WTC11 (cell line): ENCODE measurements around the gene ANO9. TPM values are rescaled to one million over a fixed set of nuclear protein-coding genes. Genes with fewer than 3 reads are reported as not detected.

Experiments
- AFF4 ChIP-seq: sonication (generic); formaldehyde crosslinking; IDR thresholded peaks from 2 replicates; pipeline ENCODE4 v1.8.1; 2023; ENCODE audit warnings: mild to moderate bottlenecking, missing genetic modification reagents, borderline replicate concordance
- CDX4 ChIP-seq: fragments of 250-450 bp; sonication (Bioruptor Pico); IDR thresholded peaks from 2 replicates; pipeline ENCODE4 v1.9.0; 2021; ENCODE audit warnings: moderate library complexity, mild to moderate bottlenecking, inconsistent platforms, borderline replicate concordance
- CTCF ChIP-seq: fragments of 200-600 bp; IDR thresholded peaks from 2 replicates; pipeline ENCODE4 v1.8.0; 2022; ENCODE audit warnings: antibody characterized with exemption
- E2F4 ChIP-seq: sonication (generic); formaldehyde crosslinking; IDR thresholded peaks from 2 replicates; pipeline ENCODE4 v1.8.1; 2022; ENCODE audit warnings: low read depth, mild to moderate bottlenecking, moderate library complexity, missing genetic modification reagents, borderline replicate concordance
- ELF4 ChIP-seq: sonication (generic); formaldehyde crosslinking; IDR thresholded peaks from 2 replicates; pipeline ENCODE4 v1.8.1; 2022; ENCODE audit warnings: low read depth, mild to moderate bottlenecking, moderate library complexity, missing genetic modification reagents
- EMX1 ChIP-seq: fragments of 250-450 bp; sonication (Bioruptor Pico); IDR thresholded peaks from 2 replicates; pipeline ENCODE4 v1.8.0; 2021; ENCODE audit warnings: mild to moderate bottlenecking
- ESRRA ChIP-seq: sonication (generic); formaldehyde crosslinking; IDR thresholded peaks from 2 replicates; pipeline ENCODE4 v1.8.1; 2022; ENCODE audit warnings: mild to moderate bottlenecking, missing genetic modification reagents, borderline replicate concordance
- FOXK1 ChIP-seq: sonication (generic); formaldehyde crosslinking; IDR thresholded peaks from 2 replicates; pipeline ENCODE4 v1.8.0; 2022; ENCODE audit warnings: mild to moderate bottlenecking, moderate library complexity, missing genetic modification reagents
- GABPB1 ChIP-seq: sonication (generic); formaldehyde crosslinking; IDR thresholded peaks from 2 replicates; pipeline ENCODE4 v1.8.1; 2023; ENCODE audit warnings: mild to moderate bottlenecking, missing genetic modification reagents
- GTF2I ChIP-seq: fragments of 250-450 bp; sonication (Bioruptor Pico); conservative IDR thresholded peaks from 2 replicates; pipeline ENCODE4 v1.4.0; 2021; ENCODE audit warnings: mild to moderate bottlenecking
- HMGXB4 ChIP-seq: sonication (generic); formaldehyde crosslinking; IDR thresholded peaks from 2 replicates; pipeline ENCODE4 v1.8.1; 2023; ENCODE audit warnings: mild to moderate bottlenecking, moderate library complexity, missing genetic modification reagents
- IRF2 ChIP-seq: sonication (generic); formaldehyde crosslinking; IDR thresholded peaks from 2 replicates; pipeline ENCODE4 v1.8.0; 2022; ENCODE audit warnings: low read depth, missing genetic modification reagents, borderline replicate concordance
- JUN ChIP-seq: sonication (generic); formaldehyde crosslinking; IDR thresholded peaks from 2 replicates; pipeline ENCODE4 v1.8.0; 2023; ENCODE audit warnings: mild to moderate bottlenecking, missing genetic modification reagents
- KAT7 ChIP-seq: sonication (generic); formaldehyde crosslinking; IDR thresholded peaks from 2 replicates; pipeline ENCODE4 v1.8.1; 2023; ENCODE audit warnings: missing genetic modification reagents, mild to moderate bottlenecking, borderline replicate concordance
- MAX ChIP-seq: sonication (generic); formaldehyde crosslinking; IDR thresholded peaks from 2 replicates; pipeline ENCODE4 v1.8.0; 2022; ENCODE audit warnings: mild to moderate bottlenecking, missing genetic modification reagents
- NR1H2 ChIP-seq: sonication (generic); formaldehyde crosslinking; IDR thresholded peaks from 2 replicates; pipeline ENCODE4 v1.9.0; 2021; ENCODE audit warnings: mild to moderate bottlenecking, moderate library complexity, missing genetic modification reagents
- NR2C2 ChIP-seq: sonication (generic); formaldehyde crosslinking; IDR thresholded peaks from 2 replicates; pipeline ENCODE4 v1.8.0; 2022; ENCODE audit warnings: mild to moderate bottlenecking, missing genetic modification reagents
- NR3C1 ChIP-seq: sonication (generic); formaldehyde crosslinking; conservative IDR thresholded peaks from 2 replicates; pipeline ENCODE4 v1.8.1; 2023; ENCODE audit warnings: low read depth, mild to moderate bottlenecking, missing genetic modification reagents
- PREB ChIP-seq: sonication (generic); formaldehyde crosslinking; IDR thresholded peaks from 2 replicates; pipeline ENCODE4 v1.8.1; 2022; ENCODE audit warnings: mild to moderate bottlenecking, missing genetic modification reagents, moderate library complexity, borderline replicate concordance
- RELA ChIP-seq: sonication (generic); formaldehyde crosslinking; IDR thresholded peaks from 2 replicates; pipeline ENCODE4 v1.8.1; 2022; ENCODE audit warnings: missing genetic modification reagents, mild to moderate bottlenecking, borderline replicate concordance
- TCF7 ChIP-seq: sonication (generic); formaldehyde crosslinking; IDR thresholded peaks from 2 replicates; pipeline ENCODE4 v1.8.0; 2022; ENCODE audit warnings: mild to moderate bottlenecking, low read depth, missing genetic modification reagents, moderate library complexity
- TEAD1 ChIP-seq: sonication (generic); formaldehyde crosslinking; IDR thresholded peaks from 2 replicates; pipeline ENCODE4 v1.8.0; 2022; ENCODE audit warnings: mild to moderate bottlenecking, missing genetic modification reagents
- ZNF263 ChIP-seq: sonication (generic); formaldehyde crosslinking; IDR thresholded peaks from 2 replicates; pipeline ENCODE4 v1.8.1; 2022; ENCODE audit warnings: low read depth, mild to moderate bottlenecking, moderate library complexity, missing genetic modification reagents
- ZNF396 ChIP-seq: fragments of 250-450 bp; sonication (Bioruptor Pico); IDR thresholded peaks from 2 replicates; pipeline ENCODE4 v1.8.0; 2021; ENCODE audit warnings: mild to moderate bottlenecking, moderate library complexity, borderline replicate concordance
- ZNF512 ChIP-seq: sonication (generic); formaldehyde crosslinking; IDR thresholded peaks from 2 replicates; pipeline ENCODE4 v1.8.1; 2022; ENCODE audit warnings: missing genetic modification reagents, borderline replicate concordance
- ZNF671 ChIP-seq: fragments of 250-450 bp; sonication (Bioruptor Pico); IDR thresholded peaks from 2 replicates; pipeline ENCODE4 v1.8.0; 2021; ENCODE audit warnings: mild to moderate bottlenecking
- total RNA-seq: library from RNA; stranded (reverse); gene quantifications from 3 replicates; pipeline ENCODE4 v1.2.3, GENCODE V29; 2021

The ANO9 gene
- total RNA-seq, 1 experiment from 2014 or later = 13.2 TPM

GRCh38 chr11:416757-417621 lies 24.8 kb downstream of the ANO9 start (continued):
- no peak for TF ChIP-seq PREB
- no peak; the same call in 1 of the 2 replicates for TF ChIP-seq MAX
- TF ChIP-seq HMGXB4 = no peak; the same call in 1 of the 2 replicates
- TF ChIP-seq CTCF = no peak
- TF ChIP-seq ESRRA = peak; percentile 54; the same call in 1 of the 2 replicates
- TF ChIP-seq ZNF263 (CRISPR knock-in tag) = no peak
- no peak for TF ChIP-seq NR1H2 (CRISPR knock-in tag)
- peak; percentile 89; the same call in 1 of the 2 replicates for TF ChIP-seq KAT7 (CRISPR knock-in tag)
- TF ChIP-seq GABPB1 (CRISPR knock-in tag) = no peak
- TF ChIP-seq ZNF512 (CRISPR knock-in tag) = no peak
- TF ChIP-seq JUN (CRISPR knock-in tag) = no peak
- TF ChIP-seq FOXK1 (CRISPR knock-in tag) = peak; percentile 68
- TF ChIP-seq RELA (CRISPR knock-in tag) = no peak; the same call in 1 of the 2 replicates
- no peak for TF ChIP-seq NR2C2 (CRISPR knock-in tag)
- TF ChIP-seq ZNF396 = no peak
- TF ChIP-seq ELF4 (CRISPR knock-in tag) = no peak
- no peak for TF ChIP-seq IRF2 (CRISPR knock-in tag)
- TF ChIP-seq CDX4 = no peak
- no peak for TF ChIP-seq E2F4 (CRISPR knock-in tag)
- no peak for TF ChIP-seq ZNF671 (CRISPR knock-in tag)
- no peak for TF ChIP-seq AFF4 (CRISPR knock-in tag)
- no peak for TF ChIP-seq TEAD1 (CRISPR knock-in tag)
- no peak for TF ChIP-seq GTF2I (CRISPR knock-in tag)
- TF ChIP-seq TCF7 (CRISPR knock-in tag) = no peak
- no peak for TF ChIP-seq EMX1
- no peak; the same call in 1 of the 2 replicates for TF ChIP-seq NR3C1 (CRISPR knock-in tag)
